H54 (cell line): ENCODE data around the gene GAMT.

Experiments used
- DNase-seq: peaks from one replicate; pipeline ENCODE4 v3.0.0; 2011; ENCODE audit warnings: low spot score, mixed read lengths; ENCODE audit not compliant: insufficient read length
- FAIRE-seq: peaks from 3 replicates; lab custom pipeline; 2011; peaks lifted over from hg19 to GRCh38; lab: Jason Lieb, UNC
- POLR2A ChIP-seq: IDR thresholded peaks from 2 replicates; pipeline ENCODE4 v1.6.1; 2011; ENCODE audit warnings: low read depth, mild to moderate bottlenecking, low read length

GAMT gene

DNA sequence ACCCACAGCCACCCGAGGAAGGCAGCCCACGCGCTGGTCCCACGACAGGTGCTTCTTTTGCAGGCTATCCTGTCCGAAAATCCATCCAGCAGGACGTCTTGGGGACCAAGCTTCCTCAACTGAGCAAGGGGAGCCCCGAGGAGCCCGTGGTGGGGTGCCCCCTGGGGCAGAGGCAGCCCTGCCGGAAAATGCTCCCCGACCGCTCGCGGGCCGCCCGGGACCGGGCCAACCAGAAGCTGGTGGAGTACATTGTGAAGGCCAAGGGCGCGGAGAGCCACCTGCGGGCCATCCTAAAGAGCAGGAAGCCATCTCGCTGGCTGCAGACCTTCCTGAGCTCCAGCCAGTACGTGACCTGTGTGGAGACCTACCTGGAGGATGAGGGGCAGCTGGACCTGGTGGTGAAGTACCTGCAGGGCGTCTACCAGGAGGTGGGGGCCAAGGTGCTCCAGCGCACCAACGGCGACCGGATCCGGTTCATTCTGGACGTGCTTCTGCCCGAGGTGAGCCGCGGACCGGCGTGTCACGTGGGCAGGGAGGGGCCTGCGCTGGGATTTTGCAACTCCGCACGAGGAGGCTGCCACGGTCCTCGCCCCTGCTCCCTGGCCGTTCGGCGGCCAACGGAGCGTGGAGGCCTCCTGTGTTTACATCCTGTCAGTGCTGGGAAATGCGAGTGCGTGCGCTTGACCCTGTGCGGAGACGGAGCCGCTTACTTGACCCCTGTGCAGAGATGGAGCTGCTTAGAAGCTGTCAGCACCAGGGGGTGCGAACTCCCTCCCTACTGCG is 30.6 kb downstream of the GAMT start:
- FAIRE-seq: no peak
- no peak for DNase-seq
- no peak for TF ChIP-seq POLR2A

DNA sequence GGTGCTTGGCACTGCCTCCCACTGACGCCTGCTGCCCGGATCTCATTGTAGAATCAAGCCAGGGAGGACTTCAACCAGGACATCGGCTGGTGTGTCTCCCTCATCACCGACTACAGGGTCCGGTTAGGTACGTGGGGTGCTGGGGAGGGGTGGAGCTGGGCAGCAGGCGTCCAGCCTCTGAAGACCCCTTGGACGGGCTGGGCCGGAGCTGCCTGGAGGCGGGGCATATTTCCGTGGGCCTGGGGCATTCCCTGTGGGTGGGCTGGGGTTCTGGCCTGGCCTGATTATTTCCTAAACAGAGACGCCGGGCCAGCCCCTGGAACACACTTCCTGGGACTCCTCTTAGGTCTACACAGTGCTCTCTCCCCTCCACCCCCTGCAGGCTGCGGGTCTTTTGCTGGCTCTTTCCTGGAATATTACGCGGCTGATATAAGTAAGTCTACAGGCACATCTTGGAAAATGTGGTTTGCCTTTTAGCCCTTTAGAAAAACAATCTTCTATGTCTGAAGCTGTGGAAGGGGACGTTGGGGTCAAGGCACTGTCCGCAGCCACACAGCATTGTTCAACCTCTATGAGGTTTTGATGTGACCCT is 32.0 kb downstream of the GAMT start:
- DNase-seq (no peak), FAIRE-seq (no peak)
- no peak for TF ChIP-seq POLR2A

DNA sequence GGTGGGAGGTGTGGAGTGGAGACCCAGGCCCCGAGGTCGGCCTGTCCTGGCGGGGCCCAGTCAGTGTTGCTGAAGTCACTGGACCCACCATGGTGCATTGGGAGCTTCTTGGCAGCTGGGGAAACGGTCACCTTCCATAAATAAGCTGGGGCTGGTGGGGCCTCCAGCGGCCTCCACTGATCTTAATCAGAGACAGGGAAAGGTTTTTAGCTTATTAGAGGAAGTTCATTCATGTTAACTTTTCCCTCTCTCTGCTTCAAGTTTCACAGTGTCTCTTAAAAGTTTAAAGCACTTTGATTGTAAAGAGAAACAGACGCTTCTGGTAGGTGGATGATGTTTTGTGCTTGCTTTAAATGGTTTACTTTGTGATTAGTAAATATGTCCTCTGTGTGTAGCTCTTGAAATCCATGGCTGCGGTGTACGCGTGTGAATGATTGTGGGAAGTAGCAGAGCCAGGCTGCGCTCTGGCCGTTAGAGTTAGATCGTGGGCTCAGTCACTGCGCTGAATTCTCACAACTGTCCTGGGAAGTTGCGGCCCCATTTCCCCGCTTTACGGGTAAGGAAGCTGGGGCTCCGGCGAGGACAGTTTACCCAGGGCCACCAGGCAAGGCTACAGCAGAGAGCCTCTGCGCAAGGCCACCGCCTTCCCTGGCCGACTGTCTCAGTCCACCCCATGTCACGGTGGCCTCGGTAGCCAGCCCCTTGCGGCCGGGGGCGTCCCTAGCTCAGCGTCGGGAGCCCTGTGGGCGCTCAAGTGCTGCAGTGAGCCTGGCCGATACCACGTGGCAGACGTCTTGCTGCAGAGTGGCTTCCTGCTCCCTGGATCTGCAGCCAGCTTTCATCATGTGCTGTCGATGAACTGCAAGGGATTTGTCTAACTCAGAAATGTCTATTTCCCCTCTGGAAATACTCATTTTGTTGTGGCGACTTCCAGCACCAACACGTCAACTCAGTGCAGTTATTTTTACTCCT is 34.2 kb downstream of the GAMT start:
- FAIRE-seq (no peak), DNase-seq (no peak)
- no peak for TF ChIP-seq POLR2A

DNA sequence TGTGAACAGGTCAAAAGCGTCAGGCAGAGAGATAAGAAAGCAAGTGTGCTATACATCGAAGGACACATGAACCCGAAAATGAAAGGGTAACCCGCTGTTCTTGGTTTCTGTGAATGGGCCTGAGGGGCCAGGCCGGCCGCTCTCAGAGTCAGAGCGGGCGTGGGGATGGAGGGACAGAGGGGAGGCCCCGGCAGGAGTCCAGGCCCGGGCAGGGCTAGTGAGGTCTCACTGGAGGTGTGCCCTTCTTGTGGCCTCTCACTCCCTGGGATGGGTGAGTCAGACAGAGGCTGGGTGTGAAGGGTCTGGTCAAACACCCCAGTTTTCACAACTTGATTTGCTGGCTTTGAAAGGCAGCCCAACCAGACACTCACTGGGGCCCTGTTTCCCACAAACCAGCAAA is 35.0 kb downstream of the GAMT start:
- FAIRE-seq: no peak
- no peak for DNase-seq
- no peak for TF ChIP-seq POLR2A

DNA sequence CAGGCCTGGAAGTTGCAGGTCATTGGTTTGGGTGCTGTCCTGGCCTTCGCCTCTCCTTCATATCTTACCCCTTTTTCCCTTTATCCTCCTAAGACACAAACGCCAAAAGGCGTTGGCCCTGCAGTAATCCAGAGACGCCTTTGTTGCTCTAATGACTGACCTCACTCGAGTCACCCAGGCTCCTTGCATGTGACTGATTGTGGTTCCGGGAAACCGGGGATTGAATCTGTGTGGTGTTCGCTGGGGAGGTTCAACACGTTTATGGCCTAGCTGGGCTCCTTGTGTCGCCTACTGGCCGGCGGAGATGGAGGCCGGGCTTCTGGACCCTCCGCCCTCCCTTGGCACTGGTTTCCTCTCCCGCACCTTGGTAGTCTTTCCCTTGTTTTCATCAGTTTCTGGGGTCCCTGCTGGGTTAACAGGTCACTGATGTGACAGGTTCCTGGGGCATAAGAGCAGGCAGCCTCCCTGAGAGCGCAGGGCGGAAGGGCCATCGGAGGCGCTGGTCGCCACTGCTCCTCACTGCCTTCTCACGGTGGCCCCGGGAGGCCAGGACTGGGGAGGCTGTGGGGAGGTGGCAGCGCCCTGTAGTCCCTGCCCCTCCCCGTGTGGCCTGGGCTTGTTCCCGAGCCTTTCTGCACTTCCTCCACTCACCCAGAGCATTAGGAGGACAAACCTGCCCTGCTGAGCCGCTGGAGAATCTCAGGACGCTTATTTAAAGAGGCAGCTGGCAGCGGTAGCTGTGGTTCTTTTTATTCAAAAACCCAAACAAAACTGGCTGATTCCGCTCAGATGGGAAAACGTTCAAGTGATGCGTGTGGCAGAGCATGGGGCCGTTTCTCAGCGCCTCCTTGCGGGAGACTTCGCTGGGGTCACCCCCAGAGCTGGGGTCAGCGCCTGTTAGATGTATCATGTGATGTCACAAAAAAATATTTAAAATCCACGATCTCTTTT is 35.7 kb downstream of the GAMT start:
- no peak for TF ChIP-seq POLR2A
- FAIRE-seq: no peak

DNA sequence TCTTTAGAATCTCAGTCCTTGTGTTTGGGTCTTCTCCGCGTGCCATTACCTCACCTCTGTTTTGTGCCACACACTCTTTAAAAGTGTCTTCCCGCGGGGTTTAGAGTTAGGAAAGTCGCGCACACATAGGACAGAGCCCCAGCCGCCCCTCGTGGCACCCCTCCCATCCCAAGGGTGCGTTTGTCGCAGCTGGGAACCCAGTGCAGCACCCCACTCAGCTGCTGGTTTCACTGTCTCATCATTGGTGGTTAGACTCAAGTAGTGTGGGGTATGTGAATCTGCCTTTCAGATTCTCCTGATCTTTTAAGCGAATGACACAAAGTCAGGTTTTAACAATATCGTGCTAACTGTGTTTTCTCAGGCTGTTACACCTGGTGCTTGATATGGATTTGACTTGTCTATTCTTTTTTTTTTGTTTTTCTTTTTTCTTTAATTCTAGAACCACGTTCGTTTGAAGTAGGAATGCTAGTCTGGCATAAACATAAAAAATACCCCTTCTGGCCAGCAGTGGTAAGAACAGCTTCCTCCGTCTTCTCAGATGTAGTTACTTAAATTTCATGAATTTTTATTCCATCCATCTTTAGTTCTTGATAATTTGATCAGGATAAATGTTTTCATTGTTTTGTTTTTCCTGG is 37.2 kb downstream of the GAMT start:
- TF ChIP-seq POLR2A: no peak
- DNase-seq (no peak), FAIRE-seq (no peak)

More for the DNA sequence above, 35.7 kb downstream of the GAMT start:
- no peak for DNase-seq

DNA sequence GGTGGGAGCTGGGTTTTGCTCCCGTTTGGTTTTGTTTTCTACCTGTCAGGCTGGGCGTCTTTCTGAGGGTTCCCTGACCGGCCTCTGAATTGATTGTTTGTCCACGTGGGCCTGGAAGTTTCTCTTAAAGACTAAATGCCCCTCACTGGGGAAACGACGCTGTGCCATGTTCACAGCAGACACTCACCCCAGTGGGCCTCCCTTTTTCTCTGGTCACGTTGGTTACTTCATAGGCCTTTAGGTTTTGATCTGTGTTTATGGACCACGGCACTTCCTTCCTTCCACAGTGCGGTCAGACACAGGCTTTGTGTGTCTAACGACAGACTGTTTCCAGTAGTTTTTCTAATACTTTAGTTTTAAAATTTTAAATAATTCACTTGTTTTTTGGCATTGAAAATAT is 37.7 kb downstream of the GAMT start:
- FAIRE-seq: no peak
- DNase-seq: no peak
- TF ChIP-seq POLR2A: no peak

DNA sequence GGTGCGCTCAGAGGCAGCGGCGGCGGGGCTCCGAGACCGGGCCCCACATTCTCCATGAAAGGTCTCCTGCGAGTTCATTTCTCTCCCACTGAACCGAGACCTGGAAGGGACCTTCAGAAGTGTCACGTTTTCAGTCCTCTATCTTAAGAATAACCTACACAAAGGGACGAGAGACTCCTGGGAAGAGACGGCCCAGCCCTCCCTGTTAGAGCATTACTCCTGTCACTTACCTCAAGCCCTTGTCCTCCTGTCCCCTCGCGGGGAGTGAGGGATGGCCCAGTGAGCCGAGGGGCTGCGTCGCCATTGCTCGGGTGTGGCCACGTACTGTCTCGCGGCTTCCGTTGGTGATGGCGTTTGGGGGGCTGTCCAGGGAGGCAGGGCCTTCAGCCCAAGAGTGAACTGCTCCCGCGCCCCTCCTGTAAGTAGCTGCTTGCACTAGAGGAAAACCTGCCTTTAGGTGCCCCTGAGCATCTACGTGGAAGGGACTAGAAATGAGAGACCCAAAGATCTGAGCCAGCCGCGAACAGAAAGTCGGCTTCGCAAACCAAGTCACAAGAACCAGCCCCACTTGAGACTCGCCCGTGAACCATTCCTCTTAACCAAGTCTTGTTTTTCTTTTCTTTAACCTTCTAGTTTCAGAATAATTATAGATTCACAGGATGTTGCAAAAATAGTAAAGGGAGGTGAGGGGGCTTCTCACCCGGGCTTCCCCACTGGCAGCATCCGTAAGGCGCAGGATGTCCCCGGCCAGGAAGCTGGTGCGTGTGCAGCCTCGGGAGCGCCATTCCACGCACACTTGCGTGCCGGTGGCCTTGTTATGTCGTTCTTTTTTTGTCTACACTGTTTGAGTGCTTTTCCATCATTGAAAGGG is 38.7 kb downstream of the GAMT start:
- TF ChIP-seq POLR2A: no peak
- no peak for FAIRE-seq
- DNase-seq: no peak

DNA sequence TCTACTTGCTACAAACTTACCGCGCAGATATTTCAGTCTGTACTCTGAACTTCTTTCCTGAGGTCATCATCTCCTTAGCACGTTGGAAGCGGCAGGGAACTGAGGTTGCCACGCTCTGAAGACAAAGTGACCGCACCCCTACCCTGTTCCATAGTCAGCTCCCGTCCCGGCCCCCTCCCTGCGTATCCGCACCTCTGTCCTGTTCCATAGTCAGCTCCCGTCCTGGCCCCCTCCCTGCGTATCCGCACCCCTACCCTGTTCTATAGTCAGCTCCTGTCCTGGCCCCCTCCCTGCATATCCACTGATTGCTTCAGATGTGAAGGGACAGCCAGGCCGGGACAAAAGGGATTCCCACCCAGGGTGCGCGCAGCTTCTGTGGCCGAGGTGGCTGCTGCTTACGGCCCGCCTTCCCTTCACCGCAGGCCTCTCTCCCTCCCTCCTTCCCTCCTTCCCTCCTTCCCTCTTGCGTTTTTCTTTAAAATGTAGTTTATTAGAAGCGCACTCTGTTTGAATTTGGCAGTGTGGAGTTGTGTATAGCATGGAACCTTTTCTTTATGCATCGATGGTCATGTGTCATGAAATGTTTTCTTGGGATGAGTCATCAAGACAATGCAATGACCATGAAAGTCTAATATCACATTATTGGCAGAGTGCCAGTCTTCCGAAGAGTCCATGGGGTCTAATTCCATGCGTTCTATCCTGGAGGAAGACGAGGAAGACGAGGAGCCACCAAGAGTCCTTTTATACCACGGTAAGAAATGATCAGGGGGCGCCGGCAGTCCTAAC is 39.5 kb downstream of the GAMT start:
- FAIRE-seq (no peak), DNase-seq (peak; percentile 30)
- TF ChIP-seq POLR2A: no peak

DNA sequence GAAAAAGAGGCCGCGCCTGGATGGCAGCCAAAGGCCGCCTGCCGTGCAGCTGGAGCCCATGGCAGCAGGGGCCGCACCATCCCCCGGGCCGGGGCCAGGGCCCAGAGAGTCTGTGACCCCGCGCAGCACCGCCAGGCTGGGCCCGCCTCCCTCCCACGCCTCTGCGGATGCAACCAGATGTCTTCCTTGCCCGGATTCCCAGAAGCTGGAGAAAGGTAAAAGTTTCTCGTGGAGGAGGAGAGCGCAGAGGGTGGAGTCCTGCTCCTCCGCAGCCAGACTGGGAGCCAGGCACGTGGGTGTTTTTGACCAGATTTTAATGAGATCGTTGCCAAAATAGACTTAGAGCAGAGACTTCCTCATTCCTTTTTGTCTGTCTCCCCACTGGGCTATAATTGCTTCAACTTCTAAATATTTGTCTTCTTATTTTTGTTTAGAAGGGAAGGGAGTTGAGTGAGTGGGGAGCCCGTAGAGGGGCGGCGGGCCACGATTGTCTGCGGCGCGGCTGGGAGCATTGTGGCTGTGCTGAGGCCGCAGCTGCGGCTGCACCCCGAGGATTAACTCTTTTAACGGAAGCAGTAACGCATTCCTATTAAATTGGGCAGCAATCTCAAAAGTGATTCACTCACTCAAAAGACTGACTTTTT is 40.4 kb downstream of the GAMT start:
- peak; percentile 36 for DNase-seq
- 0 out of 2 replicates have a peak, but pooled peaks have one; percentile 8 for TF ChIP-seq POLR2A
- no peak for FAIRE-seq
